Smooth muscle cell (in vitro differentiated cells): ENCODE results near the gene PPP6R2. TPM values are rescaled to one million over a fixed set of nuclear protein-coding genes. Genes with fewer than 3 reads are reported as not detected.

Experiments
- DNase-seq: peaks from one replicate; lab custom pipeline; 2025; ENCODE audit not compliant: unreplicated experiment; lab: John Stamatoyannopoulos, UW
- H2AFZ ChIP-seq: fragments of 200-600 bp; sonication (generic); 2 replicates; pipeline ENCODE4 v1.6.0; 2016; ENCODE audit warnings: antibody characterized with exemption, low read depth, mild to moderate bottlenecking
- H3F3A ChIP-seq: fragments of 200-600 bp; sonication (generic); 2 replicates; pipeline ENCODE4 v1.6.0; 2017; ENCODE audit warnings: antibody characterized with exemption, low read depth
- H3K27ac ChIP-seq: fragments of 200-600 bp; sonication (generic); 2 replicates; pipeline ENCODE4 v1.5.1; 2016; ENCODE audit warnings: low read depth, mild to moderate bottlenecking
- H3K27me3 ChIP-seq: fragments of 200-600 bp; sonication (generic); 2 replicates; pipeline ENCODE4 v1.6.1; 2016; ENCODE audit warnings: low read depth, mild to moderate bottlenecking
- H3K36me3 ChIP-seq: fragments of 200-600 bp; sonication (generic); 2 replicates; pipeline ENCODE4 v1.5.1; 2016; ENCODE audit warnings: low read depth
- H3K4me1 ChIP-seq: fragments of 200-600 bp; sonication (generic); 2 replicates; pipeline ENCODE4 v1.5.1; 2016; ENCODE audit warnings: low read depth
- H3K4me2 ChIP-seq: fragments of 200-600 bp; sonication (generic); 2 replicates; pipeline ENCODE4 v1.6.0; 2016; ENCODE audit warnings: mild to moderate bottlenecking
- H3K4me3 ChIP-seq: fragments of 200-600 bp; sonication (generic); 2 replicates; pipeline ENCODE4 v1.5.1; 2016; ENCODE audit warnings: mild to moderate bottlenecking
- H3K79me2 ChIP-seq: fragments of 200-600 bp; sonication (generic); 2 replicates; pipeline ENCODE4 v1.6.0; 2016; ENCODE audit warnings: low read depth, mild to moderate bottlenecking
- H3K9ac ChIP-seq: fragments of 200-600 bp; sonication (generic); 2 replicates; pipeline ENCODE4 v1.6.0; 2016; ENCODE audit warnings: low read depth
- H3K9me3 ChIP-seq: fragments of 200-600 bp; sonication (generic); replicated peaks from 2 replicates; pipeline ENCODE4 v1.5.1; 2016; ENCODE audit warnings: low read depth
- H4K20me1 ChIP-seq: fragments of 200-600 bp; sonication (generic); 2 replicates; pipeline ENCODE4 v1.6.0; 2016; ENCODE audit warnings: low read depth
- CTCF ChIP-seq: fragments of 200-600 bp; sonication (generic); IDR thresholded peaks from 2 replicates; pipeline ENCODE4 v1.5.1; 2017; ENCODE audit warnings: borderline replicate concordance, mild to moderate bottlenecking, antibody characterized with exemption; ENCODE audit not compliant: insufficient read depth, poor library complexity, severe bottlenecking
- WGBS: methylation state at CpG from one replicate; pipeline ENCODE4 v1.1.7; 2016; ENCODE audit warnings: low lambda C conversion rate; 5-methylcytosine and 5-hydroxymethylcytosine counted together
- polyA plus RNA-seq: library from polyadenylated mRNA; unstranded; fragments of >200 nt; fragmentation: Nextera tagmentation; extraction: Ambion mirVana; gene quantifications from 2 replicates; pipeline ENCODE4 v1.2.1, GENCODE V29; 2016
- total RNA-seq: library from RNA; depleted of rRNA; stranded (reverse); fragments of >200 nt; gene quantifications from 2 replicates; pipeline ENCODE4 v1.2.3, GENCODE V29; 2014

The PPP6R2 gene
- total and polyA plus RNA-seq, 2 experiments from 2014 or later, result 24.6 to 36.3 TPM

GRCh38 chr22:50305923-50306566 lies 37.1 kb upstream of the PPP6R2 start:
- H3K4me3 ChIP-seq, result peak overlapping the region; percentile 94
- no peak overlapping the region for H2AFZ ChIP-seq
- peaks cover 34% of the 10 kb centered on the region for H3F3A ChIP-seq
- no peaks in the 10 kb centered on the region for H3K27me3 ChIP-seq
- 4% methylated on average over 21 of the region's 21 CpGs for WGBS
- peaks cover 36% of the 10 kb centered on the region for H3K4me1 ChIP-seq
- peak; percentile 78 for DNase-seq
- peak overlapping the region; percentile 100 for H3K4me2 ChIP-seq
- peak overlapping the region; percentile 96 for H3K27ac ChIP-seq
- no peak for TF ChIP-seq CTCF
- H3K36me3 ChIP-seq, result no peaks in the 10 kb centered on the region
- no peaks in the 10 kb centered on the region for H3K9me3 ChIP-seq
- H4K20me1 ChIP-seq, result peaks cover 42% of the 10 kb centered on the region
- peaks cover 59% of the 10 kb centered on the region for H3K79me2 ChIP-seq
- H3K9ac ChIP-seq, result peak overlapping the region; percentile 99

- H3K27me3 ChIP-seq, result no peaks in the 10 kb centered on the region
- DNase-seq, result no peak
- H3K4me1 ChIP-seq, result peaks cover 30% of the 10 kb centered on the region
- peaks cover 34% of the 10 kb centered on the region for H3F3A ChIP-seq
- no peaks in the 10 kb centered on the region for H3K36me3 ChIP-seq
- WGBS, result 2% methylated on average over 79 of the region's 105 CpGs
- H3K79me2 ChIP-seq, result peaks cover 49% of the 10 kb centered on the region
- TF ChIP-seq CTCF, result no peak
- H3K9me3 ChIP-seq, result no peaks in the 10 kb centered on the region
- H2AFZ ChIP-seq, result no peak within 1 kb of the TSS
- peaks cover 32% of the 10 kb centered on the region for H4K20me1 ChIP-seq
- peak within 1 kb of the TSS; percentile 100 for H3K4me2 ChIP-seq
- H3K9ac ChIP-seq, result peak within 1 kb of the TSS; percentile 99
- H3K4me3 ChIP-seq, result peak within 1 kb of the TSS; percentile 94
- peak within 1 kb of the TSS; percentile 96 for H3K27ac ChIP-seq
Measured at GRCh38 chr22:50306753-50307749, 36.1 kb upstream of the PPP6R2 start, which contains the start of gene PLXNB2. PLXNB2 (minus strand) TSS chr22:50307646; CDS start chr22:50290584, 17,062 bp downstream.

GRCh38 chr22:50307890-50308596 lies 35.1 kb upstream of the PPP6R2 start:
- peak overlapping the region; percentile 64 for H3K4me2 ChIP-seq
- no peaks in the 10 kb centered on the region for H3K36me3 ChIP-seq
- TF ChIP-seq CTCF, result no peak
- H3K27ac ChIP-seq, result peak overlapping the region; percentile 76
- DNase-seq, result no peak
- WGBS, result 77% methylated on average over 16 of the region's 19 CpGs
- no peak overlapping the region for H2AFZ ChIP-seq
- no peak overlapping the region for H3K4me3 ChIP-seq
- no peaks in the 10 kb centered on the region for H3K27me3 ChIP-seq
- H4K20me1 ChIP-seq, result peaks cover 22% of the 10 kb centered on the region
- peaks cover 25% of the 10 kb centered on the region for H3K4me1 ChIP-seq
- H3K9me3 ChIP-seq, result no peaks in the 10 kb centered on the region
- H3K9ac ChIP-seq, result no peak overlapping the region
- peaks cover 39% of the 10 kb centered on the region for H3K79me2 ChIP-seq
- peaks cover 31% of the 10 kb centered on the region for H3F3A ChIP-seq
